GM19238 (cell line): ENCODE measurements around the gene KLF15.

Source experiments
- DNase-seq: peaks from one replicate; pipeline ENCODE4 v3.0.0; 2011; ENCODE audit warnings: low spot score; ENCODE audit not compliant: insufficient read length

KLF15 gene

GRCh38 chr3:126307591-126308393 lies 49.4 kb downstream of the KLF15 start:
- no peak for DNase-seq

- no peak for DNase-seq
Measured at GRCh38 chr3:126306888-126307482, 50.2 kb downstream of the KLF15 start.

GRCh38 chr3:126306397-126306796 lies 50.8 kb downstream of the KLF15 start:
- DNase-seq = no peak

DNA sequence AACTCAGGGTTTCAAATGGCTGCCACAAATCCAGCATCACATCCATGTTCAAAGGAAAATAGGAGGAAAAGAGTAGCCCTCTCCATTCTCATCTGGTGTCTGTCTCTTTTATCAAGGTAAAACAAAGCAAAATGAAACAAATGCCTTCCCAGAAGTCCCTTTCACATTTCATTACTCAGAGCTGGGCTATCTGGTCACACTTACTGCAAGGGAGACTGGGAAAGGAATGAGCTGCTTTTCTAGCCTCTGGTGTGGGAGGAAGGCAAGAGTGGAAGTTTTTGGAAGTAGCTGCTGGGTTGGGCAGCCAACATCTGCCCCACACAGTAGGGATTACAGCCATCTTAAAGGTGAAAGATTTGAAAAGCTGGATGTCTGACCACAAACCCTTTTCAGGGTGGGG lies 51.8 kb downstream of the KLF15 start:
- no peak for DNase-seq

DNA sequence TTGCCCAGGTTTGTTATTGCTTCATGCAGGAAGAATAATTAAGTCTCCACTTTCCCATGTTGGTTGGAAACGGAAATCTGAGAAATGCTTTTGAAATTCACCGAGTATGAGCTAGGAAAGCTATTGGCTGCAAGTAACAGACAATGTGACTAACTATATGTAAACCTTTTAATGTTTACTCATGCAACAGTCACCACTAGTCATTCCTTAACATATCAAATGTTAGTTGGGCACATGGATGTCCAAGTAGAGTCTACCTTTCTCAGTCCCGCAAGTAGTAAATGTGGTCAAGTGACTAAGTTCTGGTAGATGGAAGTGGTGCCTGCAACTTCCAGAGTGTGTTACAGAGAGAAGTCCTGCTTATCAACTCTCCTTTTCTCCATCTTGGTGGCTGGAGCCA lies 52.5 kb downstream of the KLF15 start:
- DNase-seq = no peak

- no peak for DNase-seq
Measured at GRCh38 chr3:126304291-126304690, 52.9 kb downstream of the KLF15 start.

- no peak for DNase-seq
Measured at GRCh38 chr3:126303272-126303671, 53.9 kb downstream of the KLF15 start.

GRCh38 chr3:126300761-126301481 lies 56.3 kb downstream of the KLF15 start:
- DNase-seq = no peak

- DNase-seq = no peak
Measured at GRCh38 chr3:126300001-126300760, 57.0 kb downstream of the KLF15 start.

- DNase-seq = no peak
Measured at GRCh38 chr3:126295407-126295939, 61.7 kb downstream of the KLF15 start.

GRCh38 chr3:126294211-126294808 lies 62.9 kb downstream of the KLF15 start:
- no peak for DNase-seq

GRCh38 chr3:126293370-126294082 lies 63.7 kb downstream of the KLF15 start:
- no peak for DNase-seq
